SK-N-DZ (cell line): ENCODE results near the gene MAGED1.
"Not testable (repeated sequence)": the region's sequence is repeated elsewhere in the genome, so short reads cannot be mapped to it uniquely, and the experiment has no call there.

Source experiments
- DNase-seq: peaks from one replicate; pipeline ENCODE4 v3.0.0-alpha.2; 2015; ENCODE audit warnings: low spot score
- small RNA-seq, 2 experiments: library from RNA; depleted of rRNA; stranded (forward); fragments of <200 nt; gene quantifications; one replicate each; pipeline ENCODE3, GENCODE V24; 2014

The MAGED1 gene

DNA sequence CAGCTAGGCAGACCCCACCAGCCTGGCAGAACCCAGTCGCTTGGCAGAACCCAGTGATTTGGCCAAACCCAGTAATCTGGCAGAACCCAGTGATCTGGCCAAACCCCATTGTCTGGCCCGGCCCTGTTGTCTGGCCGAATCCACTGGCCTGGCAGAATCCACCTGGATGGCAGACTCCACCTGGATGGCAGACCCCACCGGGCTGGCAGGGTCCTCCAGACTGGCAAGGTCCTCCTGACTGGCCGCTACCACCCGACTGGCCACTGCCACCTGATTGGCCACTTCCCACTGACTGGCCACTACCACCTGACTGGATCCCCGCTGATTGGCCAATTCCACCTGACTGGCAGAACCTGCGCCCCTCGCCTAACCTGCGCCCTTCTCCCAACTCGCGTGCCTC, 3.2 kb downstream of the MAGED1 start:
- no peak for DNase-seq

DNA sequence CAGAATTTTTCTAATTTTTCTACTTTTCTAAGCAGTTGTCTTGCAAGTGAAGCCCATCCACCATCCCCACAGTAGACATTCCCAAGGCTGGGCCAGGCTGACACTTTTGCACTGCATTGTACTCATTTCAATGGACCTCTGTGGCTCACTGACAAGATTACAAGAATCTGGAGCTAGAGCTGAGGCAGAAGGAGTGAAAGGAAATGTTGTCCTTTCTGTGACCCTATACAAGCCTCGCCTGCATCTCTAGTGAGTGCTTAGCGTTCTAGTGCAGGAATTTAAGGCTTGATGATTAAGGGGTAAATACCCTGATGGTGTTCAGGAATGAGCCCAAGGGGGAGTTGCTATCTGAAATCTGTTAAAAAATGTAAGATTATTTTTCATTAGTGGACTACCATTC, 6.3 kb downstream of the MAGED1 start:
- DNase-seq = no peak

DNA sequence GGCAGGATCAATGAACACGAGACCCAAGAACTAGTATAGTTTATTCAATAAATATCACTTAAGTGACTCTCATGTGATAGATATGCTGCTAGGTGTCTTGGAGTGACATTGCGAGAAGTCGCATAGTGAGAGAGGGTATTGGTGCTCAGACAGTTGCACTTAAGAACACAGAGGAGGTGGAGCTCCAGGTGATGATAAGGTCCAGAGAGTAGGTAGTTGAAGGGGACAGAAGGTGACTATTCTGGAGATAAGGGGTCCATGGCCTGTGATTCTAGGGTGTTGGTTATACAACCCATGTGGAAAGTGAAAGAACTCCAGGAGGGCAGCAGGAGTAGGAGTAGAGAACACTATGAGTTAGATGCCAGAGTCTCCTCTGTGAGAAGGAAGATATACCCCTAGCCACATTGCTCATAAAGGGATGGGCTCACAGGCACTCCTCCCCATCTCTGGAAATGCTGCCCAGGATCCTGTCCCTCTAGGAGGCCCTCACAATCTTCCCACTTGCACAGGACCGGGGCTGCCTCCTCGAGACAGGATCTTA, 9.2 kb downstream of the MAGED1 start:
- DNase-seq = no peak

DNA sequence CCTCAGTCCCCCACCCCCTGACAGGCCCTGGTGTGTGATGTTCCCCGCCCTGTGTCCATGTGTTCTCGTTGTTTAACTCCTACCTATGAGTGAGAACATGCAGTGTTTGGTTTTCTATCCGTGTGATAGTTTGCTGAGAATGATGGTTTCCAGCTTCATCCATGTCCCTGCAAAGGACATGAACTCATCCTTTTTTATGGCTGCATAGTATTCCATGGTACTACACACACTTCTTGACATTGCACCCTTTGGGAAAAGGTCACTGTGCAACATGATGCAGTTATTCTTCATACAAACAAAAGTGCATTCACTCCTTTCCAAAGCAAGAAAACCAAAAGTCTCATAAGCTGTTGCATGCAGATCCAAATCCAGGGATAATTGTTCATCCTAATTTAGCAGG, 11.7 kb downstream of the MAGED1 start:
- not testable (repeated sequence) for DNase-seq

DNA sequence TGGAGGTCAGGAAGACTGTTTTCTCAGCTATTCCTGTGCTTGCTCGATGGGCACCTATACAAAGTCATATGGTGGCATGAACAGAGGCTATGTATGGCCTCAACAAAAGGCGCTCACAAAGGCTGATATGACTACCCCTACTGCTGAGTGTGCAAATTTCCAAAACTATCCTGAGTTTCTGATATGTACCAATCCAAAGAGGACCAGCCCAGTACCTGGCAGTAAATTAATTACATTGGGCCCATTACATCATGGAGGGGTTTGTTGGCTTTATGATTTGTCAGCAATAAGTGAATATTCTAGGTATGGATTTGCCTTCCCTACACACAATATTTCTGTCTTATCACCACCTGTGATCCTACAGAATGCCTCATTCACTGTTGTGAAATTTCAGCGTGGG, 12.3 kb downstream of the MAGED1 start:
- no peak for DNase-seq

DNA sequence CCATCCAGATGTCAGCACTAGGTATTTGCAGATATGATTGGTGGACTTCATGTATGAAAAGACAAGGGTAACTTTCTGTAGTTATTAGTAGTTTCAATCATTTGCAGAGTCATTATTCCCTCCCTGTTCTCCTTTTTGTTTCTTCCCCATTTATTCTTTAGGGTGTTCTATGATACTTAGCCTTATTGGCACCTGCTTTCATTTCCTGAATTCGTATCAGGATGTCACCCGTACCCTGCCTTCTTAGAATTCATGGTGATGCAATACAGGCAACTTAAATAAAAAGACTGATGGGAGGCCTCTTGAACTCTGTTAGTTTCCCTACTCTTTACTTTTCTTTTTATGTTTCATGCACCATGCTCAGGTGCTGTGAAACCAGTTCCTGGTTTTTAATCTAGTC, 24.2 kb downstream of the MAGED1 start:
- DNase-seq = no peak

DNA sequence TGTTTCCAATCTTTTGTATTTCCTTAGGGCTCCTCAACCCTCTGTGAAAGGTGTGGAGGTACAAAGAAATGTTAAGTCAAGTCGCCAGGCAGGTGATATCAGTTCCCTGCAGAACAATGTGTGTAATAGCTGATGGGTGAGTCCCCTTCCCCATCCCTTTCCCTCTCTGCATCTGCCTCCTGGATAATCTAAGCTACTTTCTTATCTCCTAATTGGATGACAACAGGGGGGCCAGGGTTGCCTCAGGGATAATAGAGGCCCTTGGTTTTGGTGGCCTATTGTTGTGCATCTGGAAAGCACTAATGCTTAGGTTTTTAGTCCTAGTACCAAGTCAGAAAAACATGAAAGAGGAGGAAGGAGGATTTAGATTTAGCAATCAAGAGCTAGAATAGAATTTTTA, 29.1 kb downstream of the MAGED1 start:
- no peak for DNase-seq

DNA sequence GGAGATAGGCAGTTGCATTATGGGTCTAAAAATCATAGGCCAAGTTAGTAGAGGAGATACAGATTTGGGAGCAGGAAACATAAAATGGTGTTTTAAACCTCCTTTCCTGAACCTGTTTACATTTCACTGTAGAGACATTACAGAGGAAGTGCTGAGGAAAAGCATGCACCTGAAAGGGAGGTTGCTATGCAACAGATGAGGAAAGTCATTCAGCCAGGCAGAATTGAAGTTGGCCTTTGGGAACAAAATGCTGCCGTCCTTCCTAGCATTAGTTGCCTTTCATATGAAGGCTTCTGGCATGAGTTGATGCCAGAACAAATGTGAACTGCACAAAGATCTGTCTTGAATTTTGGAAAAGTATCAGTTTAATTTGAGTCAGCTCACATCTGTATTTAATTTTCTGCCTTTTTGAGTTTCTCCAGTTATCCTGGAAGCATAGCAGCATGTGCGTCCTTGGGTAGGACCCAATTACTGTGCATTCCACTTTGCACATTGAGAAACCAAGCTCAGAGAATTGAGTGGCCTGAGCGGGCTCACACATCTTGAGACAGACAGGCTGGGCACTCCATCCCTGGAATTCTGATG, 38.2 kb downstream of the MAGED1 start:
- no peak for DNase-seq

Small RNA genes within 50 kb of the gene (small RNA-seq; reads per million reads assigned to genes)
- gene AL929410.2 = 0 reads per million in 2 experiments
- 0 reads per million in 2 experiments for gene RNU6-504P
